SU-DHL-6 (cell line): ENCODE data around the gene HEMK1.

Source experiments
- H2AFZ ChIP-seq: fragments of 200-600 bp; sonication (generic); 2 replicates; pipeline ENCODE4 v1.6.1; 2014; ENCODE audit warnings: low read depth, mild to moderate bottlenecking, moderate library complexity, mixed read lengths, antibody characterized with exemption, low read length; ENCODE audit not compliant: severe bottlenecking
- H3F3A ChIP-seq: fragments of 200-600 bp; shearing (Covaris generic); 2 replicates; pipeline ENCODE4 v1.6.0; 2016; ENCODE audit warnings: antibody characterized with exemption, mild to moderate bottlenecking; ENCODE audit not compliant: insufficient read depth
- H3K27ac ChIP-seq: fragments of 200-600 bp; sonication (generic); 2 replicates; pipeline ENCODE4 v1.5.1; 2016; ENCODE audit warnings: low read depth, mild to moderate bottlenecking, low read length, moderate library complexity, mixed read lengths
- H3K27me3 ChIP-seq: fragments of 200-600 bp; sonication (generic), shearing (Covaris generic); 2 replicates; pipeline ENCODE4 v1.6.0; 2014; ENCODE audit warnings: mild to moderate bottlenecking, low read length
- H3K36me3 ChIP-seq: fragments of 200-600 bp; sonication (generic); 2 replicates; pipeline ENCODE4 v1.6.1; 2014; ENCODE audit warnings: mild to moderate bottlenecking, low read length, mixed read lengths
- H3K4me2 ChIP-seq: fragments of 300-600, 200-600 bp; shearing (Covaris generic), sonication (generic); 2 replicates; pipeline ENCODE4 v1.6.0; 2014; ENCODE audit warnings: low read length, low read depth, mild to moderate bottlenecking; ENCODE audit not compliant: poor library complexity, severe bottlenecking
- H3K4me3 ChIP-seq: fragments of 200-600 bp; sonication (generic); 2 replicates; pipeline ENCODE4 v1.5.1; 2014; ENCODE audit warnings: antibody characterized with exemption, low read length, mild to moderate bottlenecking, mixed read lengths; ENCODE audit not compliant: insufficient read depth, poor library complexity, severe bottlenecking
- H3K79me2 ChIP-seq: fragments of 200-600 bp; sonication (generic); 2 replicates; pipeline ENCODE4 v1.6.1; 2014; ENCODE audit warnings: mild to moderate bottlenecking, low read length, moderate library complexity; ENCODE audit not compliant: insufficient read depth
- H3K9ac ChIP-seq: fragments of 200-600 bp; sonication (generic); 2 replicates; pipeline ENCODE4 v1.7.0; 2014; ENCODE audit warnings: mild to moderate bottlenecking, low read length
- H3K9me2 ChIP-seq: fragments of 200-600 bp; sonication (generic); replicated peaks from 2 replicates; pipeline ENCODE4 v1.6.1; 2014; ENCODE audit warnings: low read length; ENCODE audit not compliant: insufficient read depth
- H3K9me3 ChIP-seq: fragments of 200-600 bp; sonication (generic); 2 replicates; pipeline ENCODE4 v1.6.1; 2014; ENCODE audit warnings: low read length, mixed read lengths; ENCODE audit not compliant: insufficient read depth
- H4K20me1 ChIP-seq: fragments of 200-600 bp; sonication (generic); 2 replicates; pipeline ENCODE4 v1.6.1; 2014; ENCODE audit warnings: low read depth, mild to moderate bottlenecking, antibody characterized with exemption, low read length, moderate library complexity, mixed read lengths
- EZH2phosphoT487 ChIP-seq: fragments of 200-600 bp; sonication (generic), shearing (Covaris generic); conservative IDR thresholded peaks from 2 replicates; pipeline ENCODE4 v1.6.1; 2018; ENCODE audit warnings: mild to moderate bottlenecking, antibody characterized with exemption, low read length, moderate library complexity, mixed read lengths
- TF ChIP-seq, protein P1 (sequence below): fragments of 200-600 bp; sonication (generic); IDR thresholded peaks from one replicate; pipeline ENCODE4 v1.5.1; 2017; ENCODE audit warnings: antibody characterized with exemption, mild to moderate bottlenecking, low read length, moderate library complexity; ENCODE audit not compliant: insufficient read depth, poor library complexity, severe bottlenecking

Gene HEMK1

DNA sequence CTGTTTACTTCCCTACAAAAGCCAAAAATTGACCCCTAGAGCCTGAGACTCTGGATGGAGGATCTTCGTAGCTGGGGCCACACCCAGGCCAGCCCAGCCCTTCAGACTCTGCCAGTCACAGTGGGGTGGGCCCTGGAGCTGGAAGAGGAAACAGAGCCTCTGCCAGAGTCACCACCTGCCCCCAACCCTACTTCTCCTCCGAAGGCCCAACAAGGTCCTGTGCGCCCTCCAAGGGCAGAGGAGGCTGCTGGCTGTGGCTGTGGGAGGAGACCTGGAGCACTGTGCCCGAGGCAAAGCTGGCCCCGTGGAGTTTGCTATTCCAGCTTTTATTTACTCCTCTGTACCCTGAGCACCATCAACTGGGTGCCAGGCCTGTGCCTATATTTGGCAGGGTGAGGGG lies 23.2 kb downstream of the HEMK1 start:
- H3F3A ChIP-seq, result no peaks in the 10 kb centered on the region
- no peaks in the 10 kb centered on the region for H3K79me2 ChIP-seq
- H2AFZ ChIP-seq, result no peak overlapping the region
- H3K27me3 ChIP-seq, result no peaks in the 10 kb centered on the region
- H3K36me3 ChIP-seq, result no peaks in the 10 kb centered on the region
- no peak overlapping the region for H3K4me3 ChIP-seq
- no peak overlapping the region for H3K9ac ChIP-seq
- H3K9me3 ChIP-seq, result no peaks in the 10 kb centered on the region
- H3K9me2 ChIP-seq, result no peaks in the 10 kb centered on the region
- no peak overlapping the region for H3K27ac ChIP-seq
- no peaks in the 10 kb centered on the region for H4K20me1 ChIP-seq
- TF ChIP-seq, protein P1, sequence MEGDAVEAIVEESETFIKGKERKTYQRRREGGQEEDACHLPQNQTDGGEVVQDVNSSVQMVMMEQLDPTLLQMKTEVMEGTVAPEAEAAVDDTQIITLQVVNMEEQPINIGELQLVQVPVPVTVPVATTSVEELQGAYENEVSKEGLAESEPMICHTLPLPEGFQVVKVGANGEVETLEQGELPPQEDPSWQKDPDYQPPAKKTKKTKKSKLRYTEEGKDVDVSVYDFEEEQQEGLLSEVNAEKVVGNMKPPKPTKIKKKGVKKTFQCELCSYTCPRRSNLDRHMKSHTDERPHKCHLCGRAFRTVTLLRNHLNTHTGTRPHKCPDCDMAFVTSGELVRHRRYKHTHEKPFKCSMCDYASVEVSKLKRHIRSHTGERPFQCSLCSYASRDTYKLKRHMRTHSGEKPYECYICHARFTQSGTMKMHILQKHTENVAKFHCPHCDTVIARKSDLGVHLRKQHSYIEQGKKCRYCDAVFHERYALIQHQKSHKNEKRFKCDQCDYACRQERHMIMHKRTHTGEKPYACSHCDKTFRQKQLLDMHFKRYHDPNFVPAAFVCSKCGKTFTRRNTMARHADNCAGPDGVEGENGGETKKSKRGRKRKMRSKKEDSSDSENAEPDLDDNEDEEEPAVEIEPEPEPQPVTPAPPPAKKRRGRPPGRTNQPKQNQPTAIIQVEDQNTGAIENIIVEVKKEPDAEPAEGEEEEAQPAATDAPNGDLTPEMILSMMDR, result no peak
- no peak for TF ChIP-seq EZH2phosphoT487
- H3K4me2 ChIP-seq, result no peak overlapping the region

DNA sequence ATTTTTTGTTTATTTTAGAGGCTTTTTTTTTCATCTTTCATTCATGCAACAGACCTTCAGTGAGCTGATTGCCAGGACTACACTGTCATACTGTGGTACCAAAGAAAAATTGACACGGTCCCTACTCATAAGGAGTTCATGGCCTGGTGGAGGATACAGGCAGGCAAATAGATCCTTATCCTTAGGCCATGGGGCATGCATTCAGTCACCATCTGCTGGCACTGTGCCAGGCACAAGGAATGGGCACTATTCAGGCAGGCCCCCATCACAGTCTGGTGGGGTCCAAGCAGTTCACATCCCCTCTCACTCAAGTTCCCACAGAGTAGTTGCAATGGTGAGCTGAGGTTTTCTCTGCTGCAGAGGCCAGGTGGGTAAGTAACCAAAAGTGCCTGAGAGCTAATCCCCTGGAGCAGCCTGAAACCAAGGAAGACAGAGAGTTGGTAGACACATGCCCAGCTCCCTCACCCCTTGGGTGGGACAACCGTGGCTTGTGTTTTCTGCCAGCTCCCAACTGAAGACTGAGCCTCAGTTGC lies 25.0 kb downstream of the HEMK1 start:
- H3K9me2 ChIP-seq, result no peaks in the 10 kb centered on the region
- H3K9me3 ChIP-seq, result no peaks in the 10 kb centered on the region
- H3K27me3 ChIP-seq, result no peaks in the 10 kb centered on the region
- no peak overlapping the region for H3K4me2 ChIP-seq
- no peak overlapping the region for H2AFZ ChIP-seq
- TF ChIP-seq, protein P1, result no peak
- TF ChIP-seq EZH2phosphoT487, result no peak
- H3K27ac ChIP-seq, result no peak overlapping the region
- no peaks in the 10 kb centered on the region for H3K79me2 ChIP-seq
- no peaks in the 10 kb centered on the region for H3F3A ChIP-seq
- H3K4me3 ChIP-seq, result no peak overlapping the region
- no peaks in the 10 kb centered on the region for H3K36me3 ChIP-seq
- no peak overlapping the region for H3K9ac ChIP-seq
- no peaks in the 10 kb centered on the region for H4K20me1 ChIP-seq

DNA sequence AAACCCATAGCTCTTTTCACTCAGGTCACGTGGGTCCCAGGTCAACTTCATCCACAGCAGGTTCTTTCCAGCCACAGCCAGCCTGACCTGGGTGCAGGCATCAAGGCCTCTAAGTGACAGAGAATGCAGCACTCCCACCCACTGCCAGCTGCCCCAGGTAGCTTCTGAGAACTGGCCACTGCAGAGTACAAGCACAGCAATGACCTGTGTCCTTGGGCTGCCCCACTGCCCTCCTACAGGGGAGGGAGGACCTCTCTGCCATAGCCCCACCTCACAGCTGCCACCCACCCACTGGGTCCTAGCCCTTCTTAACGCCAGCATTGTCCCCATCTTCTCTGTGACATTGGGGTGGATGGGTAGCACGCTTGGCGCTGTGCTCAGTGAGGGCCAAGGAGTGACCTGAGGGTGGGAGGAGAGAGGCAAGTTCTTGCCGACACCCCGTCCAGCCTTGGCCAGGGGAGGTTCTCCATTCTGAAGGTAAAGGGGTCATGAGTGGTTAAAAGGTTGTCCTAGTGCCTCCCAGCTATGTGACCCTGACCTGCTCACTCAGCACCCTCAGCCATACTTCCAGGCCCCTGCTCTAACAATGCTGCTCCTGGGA lies 29.9 kb downstream of the HEMK1 start:
- Histone ChIP-seq H3K9me2 (no peaks in the 10 kb centered on the region), H3K4me3 (no peak overlapping the region), H3K27me3 (no peaks in the 10 kb centered on the region), H3K4me2 (no peak overlapping the region), H4K20me1 (no peaks in the 10 kb centered on the region), H3F3A (no peaks in the 10 kb centered on the region), H3K79me2 (no peaks in the 10 kb centered on the region), H3K36me3 (no peaks in the 10 kb centered on the region), H3K9ac (no peak overlapping the region), H3K27ac (no peak overlapping the region), H2AFZ (no peak overlapping the region), H3K9me3 (no peaks in the 10 kb centered on the region)
- TF ChIP-seq, protein P1, result no peak
- no peak for TF ChIP-seq EZH2phosphoT487
